ENCODE results near the gene TRO. TPM values are rescaled to one million over a fixed set of nuclear protein-coding genes. Genes with fewer than 3 reads are reported as not detected.

Gene TRO
- total RNA-seq, 4 donors from 2014 or later: 1.4 to 14.0 (median 3.0) TPM

GRCh38 chrX:54930291-54931049 lies 9.8 kb downstream of the TRO start:
- no peak overlapping the region for H3K27ac ChIP-seq
- no peaks in the 10 kb centered on the region for H3K9me3 ChIP-seq
- H3K4me1 ChIP-seq: no peaks in the 10 kb centered on the region
- H3K36me3 ChIP-seq: no peaks in the 10 kb centered on the region
- no peaks in the 10 kb centered on the region for H3K27me3 ChIP-seq
- H3K4me3 ChIP-seq: no peak overlapping the region
- DNase-seq: no peak
- no peak for TF ChIP-seq CTCF (IDR thresholded peaks at IDR 0.05)
- no peak for TF ChIP-seq POLR2A (IDR thresholded peaks at IDR 0.05)

- Histone ChIP-seq H3K4me3 (no peak overlapping the region), H3K9me3 (no peaks in the 10 kb centered on the region), H3K36me3 (no peaks in the 10 kb centered on the region), H3K27ac (no peak overlapping the region), H3K4me1 (no peaks in the 10 kb centered on the region), H3K27me3 (no peaks in the 10 kb centered on the region)
- no peak for TF ChIP-seq POLR2A (IDR thresholded peaks at IDR 0.05)
- TF ChIP-seq CTCF (IDR thresholded peaks at IDR 0.05): no peak
- DNase-seq: no peak
Observed at GRCh38 chrX:54931107-54931506, 10.5 kb downstream of the TRO start.

- Histone ChIP-seq H3K27me3 (no peaks in the 10 kb centered on the region), H3K36me3 (no peaks in the 10 kb centered on the region), H3K27ac (no peak overlapping the region), H3K4me3 (no peak overlapping the region), H3K4me1 (no peaks in the 10 kb centered on the region), H3K9me3 (no peaks in the 10 kb centered on the region)
- no peak for DNase-seq
- TF ChIP-seq POLR2A (IDR thresholded peaks at IDR 0.05) (no peak), CTCF (IDR thresholded peaks at IDR 0.05) (no peak)
Observed at GRCh38 chrX:54933150-54933826, 12.7 kb downstream of the TRO start.

GRCh38 chrX:54934058-54934457 lies 13.4 kb downstream of the TRO start:
- H3K4me3 ChIP-seq: no peak overlapping the region
- H3K27ac ChIP-seq: no peak overlapping the region
- TF ChIP-seq CTCF (IDR thresholded peaks at IDR 0.05) (no peak), POLR2A (IDR thresholded peaks at IDR 0.05) (no peak)
- no peaks in the 10 kb centered on the region for H3K4me1 ChIP-seq
- H3K36me3 ChIP-seq: no peaks in the 10 kb centered on the region
- H3K27me3 ChIP-seq: no peaks in the 10 kb centered on the region
- no peaks in the 10 kb centered on the region for H3K9me3 ChIP-seq
- DNase-seq: no peak

GRCh38 chrX:54934890-54935289 lies 14.3 kb downstream of the TRO start:
- Histone ChIP-seq H3K27ac (no peak overlapping the region), H3K27me3 (no peaks in the 10 kb centered on the region), H3K9me3 (no peaks in the 10 kb centered on the region), H3K4me3 (no peak overlapping the region), H3K36me3 (no peaks in the 10 kb centered on the region), H3K4me1 (no peaks in the 10 kb centered on the region)
- no peak for DNase-seq
- TF ChIP-seq CTCF (IDR thresholded peaks at IDR 0.05) (no peak), POLR2A (IDR thresholded peaks at IDR 0.05) (no peak)

Measured in Peyer's patch (tissue), 4 donors.